GM18505 (cell line): ENCODE results near the gene REEP5.
A peak's percentile ranks its signal among the peaks of the same experiment; 100 is the strongest.
"Not testable (repeated sequence)": the region's sequence is repeated elsewhere in the genome, so short reads cannot be mapped to it uniquely, and the experiment has no call there.

Source experiments
- ATAC-seq: cut with Tn5 transposase; IDR thresholded peaks from one replicate; pipeline ENCODE4 v1.9.1; 2021; ENCODE audit not compliant: unreplicated experiment
- POLR2A ChIP-seq: IDR thresholded peaks from 4 replicates; pipeline ENCODE4 v1.6.1; 2011; ENCODE audit warnings: borderline replicate concordance; ENCODE audit not compliant: insufficient read depth, insufficient read length; ENCODE audit errors: extremely low read depth

Gene REEP5

DNA sequence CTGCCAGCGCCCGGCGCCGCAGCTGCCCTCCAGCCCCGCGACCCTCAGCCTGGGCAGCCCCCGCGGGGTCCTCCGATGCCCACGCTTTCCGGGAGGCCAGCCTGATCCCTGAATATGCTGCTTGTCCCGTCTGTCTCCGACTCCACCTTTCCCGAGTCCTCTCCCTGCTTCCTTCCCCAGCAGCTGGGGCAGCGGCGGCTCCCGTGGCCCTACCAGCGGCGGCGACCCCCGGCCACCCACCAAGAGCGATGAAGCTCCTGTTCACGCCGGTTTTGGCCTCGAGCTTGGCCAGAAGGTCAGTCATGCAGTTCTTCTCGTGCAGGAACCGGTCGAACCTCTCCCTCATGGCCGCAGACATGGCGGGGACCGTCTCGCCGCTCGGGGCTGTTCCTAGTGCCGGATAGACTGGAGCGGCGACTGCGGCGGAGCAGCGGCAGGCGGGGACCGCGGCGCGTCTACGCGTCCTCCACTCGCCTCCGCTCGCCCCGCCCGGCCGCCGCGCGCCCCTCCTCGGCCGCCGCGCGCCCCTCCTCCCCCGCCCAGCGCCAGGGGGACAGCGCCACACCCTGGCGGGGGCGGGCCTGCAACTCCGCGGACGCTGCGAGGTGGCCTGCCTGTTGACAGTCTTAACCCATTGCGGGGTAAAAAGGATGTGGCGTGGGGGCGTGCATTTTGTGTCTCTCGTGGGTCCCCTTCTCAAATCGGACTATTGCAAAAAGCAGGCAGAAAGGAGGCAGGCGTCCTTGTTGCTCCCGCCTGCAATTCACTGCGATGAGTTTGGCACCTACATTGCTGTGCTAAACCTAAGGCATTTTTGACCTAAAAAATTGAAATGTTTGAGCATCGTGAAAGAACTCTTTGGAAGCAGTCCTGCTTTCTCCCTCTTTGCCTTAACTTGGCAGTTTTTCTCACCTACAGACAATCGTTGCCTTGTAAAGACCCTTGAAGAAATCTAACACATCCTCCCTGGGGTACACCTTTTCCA, at the start of gene REEP5:
Gene REEP5 (minus strand): TSS at position 395 of the 985 bp plus-strand sequence. CDS start 37 bp downstream, at position 358.
- ATAC-seq: peak; percentile 67
- peak; percentile 92 for TF ChIP-seq POLR2A

GRCh38 chr5:112971276-112971675, 49.2 kb upstream of the REEP5 start:
- ATAC-seq: no peak

DNA sequence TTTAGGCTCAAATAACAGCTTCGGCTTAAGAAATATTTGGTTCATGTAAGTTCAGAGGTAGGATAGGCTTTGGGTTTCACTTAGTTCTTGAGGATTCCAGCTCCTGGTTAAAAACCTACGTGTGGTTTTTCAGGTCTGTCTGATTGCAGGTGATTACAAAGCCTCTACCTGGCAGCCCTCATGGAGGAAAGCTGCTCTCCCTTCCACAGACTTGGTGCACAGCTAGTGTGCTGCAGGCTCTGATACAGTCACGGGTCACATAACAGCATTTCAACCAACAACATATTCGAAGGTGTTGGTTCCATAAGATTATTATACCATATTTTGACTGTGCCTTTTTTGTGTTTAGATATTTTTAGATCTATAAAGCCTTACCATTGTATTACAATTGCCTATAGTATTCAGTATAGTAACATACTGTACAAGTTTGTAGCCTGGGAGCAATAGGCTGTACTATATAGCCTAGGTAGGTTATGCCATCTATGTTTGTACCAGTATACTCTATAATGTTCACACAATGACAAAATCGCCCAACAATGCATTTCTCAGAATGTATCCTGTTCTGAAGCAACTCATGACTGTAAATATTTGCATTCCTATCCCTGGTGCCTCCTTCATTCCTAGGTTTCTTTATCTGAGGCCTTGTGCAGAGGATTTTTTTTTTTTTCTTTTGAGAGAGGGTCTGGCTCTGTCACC, 46.5 kb upstream of the REEP5 start:
- no peak for ATAC-seq
- TF ChIP-seq POLR2A: no peak

More at GRCh38 chr5:112971276-112971675, 49.2 kb upstream of the REEP5 start:
- no peak for TF ChIP-seq POLR2A

DNA sequence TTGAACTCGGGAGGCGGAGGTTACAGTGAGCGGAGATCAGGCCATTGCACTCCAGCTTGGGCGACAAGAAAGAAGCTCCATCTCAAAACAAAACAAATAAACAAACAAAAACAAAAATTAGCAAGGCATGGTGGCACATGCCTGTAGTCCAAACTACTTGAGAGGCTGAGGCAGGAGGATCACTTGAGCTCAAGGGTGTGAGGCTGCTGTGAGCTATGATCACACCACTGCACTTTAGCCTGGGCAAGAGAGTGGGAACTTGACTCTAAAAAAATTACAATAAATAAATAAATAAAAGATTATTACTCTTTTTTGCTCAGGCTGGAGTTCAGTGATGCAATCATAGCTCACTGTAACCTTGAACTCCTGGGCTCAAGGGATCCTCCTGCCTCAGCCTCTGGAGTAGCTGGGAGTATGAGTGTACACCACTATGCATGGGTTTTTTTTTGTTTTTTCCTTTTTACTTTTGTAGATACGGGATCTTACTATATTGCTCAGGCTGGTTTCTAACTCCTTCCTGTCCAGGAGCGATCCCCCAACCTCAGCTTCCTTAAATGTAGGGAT, 45.6 kb upstream of the REEP5 start:
- no peak for TF ChIP-seq POLR2A
- no peak for ATAC-seq

- TF ChIP-seq POLR2A: no peak
- no peak for ATAC-seq
These were observed 43.8 kb upstream of the REEP5 start for GRCh38 chr5:112965733-112966306.

DNA sequence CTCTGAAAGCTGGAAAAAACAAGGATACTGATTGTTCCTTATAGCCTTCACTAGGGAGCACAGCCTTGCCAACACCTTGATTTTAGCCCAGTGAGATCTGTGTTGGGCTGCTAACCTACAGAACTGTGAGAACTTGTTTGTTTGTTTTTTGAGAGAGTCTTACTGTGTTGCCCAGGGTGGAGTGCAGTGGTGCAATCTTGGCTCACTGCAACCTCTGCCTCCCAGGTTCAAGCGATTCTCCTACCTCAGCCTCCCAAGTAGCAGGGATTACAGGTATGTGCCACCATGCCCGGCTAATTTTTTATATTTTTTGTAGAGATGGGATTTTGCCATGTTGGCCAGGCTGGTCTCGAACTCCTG, 41.3 kb upstream of the REEP5 start:
- not testable (repeated sequence) for ATAC-seq

GRCh38 chr5:112960863-112961504, 39.0 kb upstream of the REEP5 start:
- ATAC-seq: no peak

DNA sequence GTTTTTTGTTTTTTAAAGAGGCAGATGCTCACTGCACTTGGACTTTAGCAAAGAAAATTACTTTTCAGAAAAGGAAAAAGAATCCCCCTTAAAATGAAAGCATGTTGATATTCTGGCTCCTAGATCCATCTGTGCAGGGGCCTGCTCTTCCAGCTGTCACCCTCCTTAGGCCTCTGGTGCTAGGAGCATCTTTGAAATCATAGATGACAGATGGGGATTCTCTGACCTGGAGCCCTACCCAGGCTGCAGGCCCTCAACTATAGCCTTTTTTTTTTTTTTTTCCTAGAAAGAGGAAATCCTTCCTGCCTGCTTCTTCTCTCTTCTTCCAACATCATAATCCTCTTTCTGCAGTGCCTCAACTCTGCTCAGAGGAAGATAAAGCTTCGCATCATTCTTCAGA, 38.3 kb upstream of the REEP5 start:
- no peak for TF ChIP-seq POLR2A

More at GRCh38 chr5:112960863-112961504, 39.0 kb upstream of the REEP5 start:
- no peak for TF ChIP-seq POLR2A

DNA sequence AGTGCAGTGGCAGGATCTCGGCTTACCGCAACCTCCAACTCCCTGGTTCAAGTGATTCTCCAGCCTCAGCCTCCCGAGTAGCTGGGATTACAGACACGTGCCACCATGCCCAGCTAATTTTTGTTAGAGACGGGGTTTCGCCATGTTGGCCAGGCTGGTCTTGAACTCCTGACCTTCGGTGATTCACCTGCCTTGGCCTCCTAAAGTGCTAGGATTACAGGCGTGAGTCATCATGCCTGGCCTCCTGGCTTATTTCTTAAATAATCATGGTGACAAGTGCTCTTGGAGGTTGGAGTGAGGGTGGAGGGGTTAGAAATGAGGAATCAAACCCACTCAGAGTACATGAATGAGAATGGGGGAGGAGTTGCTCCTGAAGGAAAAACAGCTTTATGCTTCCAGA, 37.8 kb upstream of the REEP5 start:
- ATAC-seq: not testable (repeated sequence)

More for the DNA sequence above, 38.3 kb upstream of the REEP5 start:
- ATAC-seq: no peak

DNA sequence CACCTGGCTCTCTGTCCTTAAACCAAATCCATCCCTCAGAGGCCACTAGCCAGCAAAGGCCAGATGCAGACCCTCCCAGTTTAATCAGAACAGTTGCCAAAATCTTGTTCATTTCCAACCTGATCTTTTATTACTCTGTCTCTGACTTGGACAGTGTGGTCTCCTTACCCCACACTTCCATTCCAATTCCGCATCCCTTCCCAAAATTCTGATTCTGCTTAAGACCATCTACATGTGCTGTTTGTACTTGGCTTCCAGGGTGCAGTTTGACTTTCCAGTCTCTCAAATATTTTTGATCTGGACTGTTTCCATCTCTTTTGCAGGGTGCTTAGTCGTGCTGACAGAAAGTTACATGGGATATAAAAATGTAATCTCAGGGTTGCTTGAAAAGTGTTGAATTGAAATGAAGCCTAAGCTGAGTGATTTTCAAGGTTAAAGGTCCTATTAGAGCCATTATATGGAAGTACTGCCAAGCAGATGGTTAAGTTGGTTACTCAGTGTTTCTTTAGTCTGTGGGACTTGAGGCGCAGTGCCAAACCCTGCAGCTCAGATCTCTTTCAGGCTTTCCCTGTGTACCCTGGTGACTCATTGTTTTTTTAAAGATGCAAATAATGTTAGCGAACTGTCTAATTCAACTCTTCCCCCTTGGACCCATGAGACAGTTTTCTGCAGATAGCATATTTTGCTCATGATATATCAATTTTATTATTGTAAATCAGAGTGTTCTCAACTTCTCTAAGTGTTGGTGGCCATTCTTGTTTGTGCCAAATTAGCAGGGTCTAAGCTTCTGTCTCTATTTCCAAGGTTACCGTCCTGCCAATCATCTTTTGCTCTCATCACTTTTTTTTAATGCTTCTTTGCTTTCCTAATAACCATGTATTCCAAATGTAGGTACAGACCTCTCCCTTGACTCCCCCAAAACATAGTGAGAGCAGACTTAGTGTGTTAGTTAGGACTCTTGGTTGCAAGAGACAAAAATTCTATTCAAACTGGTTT, 36.4 kb upstream of the REEP5 start:
- peak; percentile 79 for ATAC-seq
- TF ChIP-seq POLR2A: no peak

GRCh38 chr5:112957036-112957808, 35.2 kb upstream of the REEP5 start:
- no peak for ATAC-seq
- TF ChIP-seq POLR2A: no peak

DNA sequence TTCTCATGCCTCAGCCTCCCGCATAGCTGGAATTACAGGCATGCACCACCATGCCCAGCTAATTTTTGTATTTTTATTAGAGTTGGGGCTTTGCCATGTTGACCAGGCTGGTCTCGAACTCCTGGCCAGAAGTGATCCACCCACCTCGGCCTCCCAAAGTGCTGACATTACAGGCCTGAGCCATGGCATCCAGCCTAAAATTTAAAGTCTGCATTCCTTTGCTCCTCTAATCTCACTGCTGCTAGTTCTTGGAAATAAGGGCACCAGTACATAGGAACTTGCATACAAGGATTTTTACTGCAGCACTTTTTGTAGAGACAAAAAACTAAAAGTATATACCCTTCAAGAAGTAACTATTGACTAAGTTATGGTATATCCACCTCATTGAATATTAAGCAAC, 34.6 kb upstream of the REEP5 start:
- TF ChIP-seq POLR2A: no peak

More for the DNA sequence above, 34.6 kb upstream of the REEP5 start:
- ATAC-seq: no peak
